DND-41 (cell line): ENCODE results near the gene MRPL54.

Experiments used
- EZH2 ChIP-seq: IDR thresholded peaks from 3 replicates; pipeline ENCODE4 v1.6.1; 2012; ENCODE audit warnings: borderline replicate concordance, low read depth, mild to moderate bottlenecking, moderate library complexity, low read length, inconsistent platforms; ENCODE audit not compliant: severe bottlenecking
- TF ChIP-seq, protein P1 (sequence below): IDR thresholded peaks from 2 replicates; pipeline ENCODE4 v1.5.1; 2012; ENCODE audit warnings: borderline replicate concordance, low read length, moderate library complexity, mild to moderate bottlenecking; ENCODE audit not compliant: poor library complexity, severe bottlenecking; ENCODE audit errors: extremely low read depth

DNA sequence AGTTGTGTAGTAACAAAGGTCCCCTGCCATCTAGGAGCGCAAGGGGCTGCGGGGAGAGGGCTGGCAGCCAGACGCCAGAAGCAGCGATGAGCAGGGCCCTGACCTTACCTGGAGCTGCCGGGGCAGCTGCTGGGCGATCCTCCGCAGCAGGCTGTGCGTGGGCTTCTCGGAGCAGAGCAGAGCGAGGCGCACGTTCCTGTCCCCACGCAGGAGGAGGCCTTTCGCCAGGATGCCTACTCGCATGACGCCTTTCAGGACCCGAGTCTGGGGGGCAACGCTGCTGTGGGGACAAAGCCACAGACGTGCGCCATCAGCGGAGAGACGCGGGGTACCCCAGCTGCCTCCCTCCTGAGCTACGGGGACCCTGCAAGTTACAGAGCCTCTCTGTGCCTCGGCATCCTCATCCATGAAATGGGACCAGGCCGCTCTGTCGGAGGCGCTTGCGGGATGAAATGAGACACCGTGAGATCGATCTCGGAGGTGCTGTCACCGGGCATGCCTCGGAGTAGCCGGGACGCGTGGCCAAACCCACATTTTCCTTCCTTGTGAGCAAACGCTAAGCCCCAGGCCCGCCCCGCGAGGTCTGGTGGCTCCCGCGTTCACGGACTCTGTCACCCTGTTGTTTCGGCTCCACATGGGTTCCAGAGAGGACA is 54.2 kb downstream of the MRPL54 start:
- TF ChIP-seq, protein P1, sequence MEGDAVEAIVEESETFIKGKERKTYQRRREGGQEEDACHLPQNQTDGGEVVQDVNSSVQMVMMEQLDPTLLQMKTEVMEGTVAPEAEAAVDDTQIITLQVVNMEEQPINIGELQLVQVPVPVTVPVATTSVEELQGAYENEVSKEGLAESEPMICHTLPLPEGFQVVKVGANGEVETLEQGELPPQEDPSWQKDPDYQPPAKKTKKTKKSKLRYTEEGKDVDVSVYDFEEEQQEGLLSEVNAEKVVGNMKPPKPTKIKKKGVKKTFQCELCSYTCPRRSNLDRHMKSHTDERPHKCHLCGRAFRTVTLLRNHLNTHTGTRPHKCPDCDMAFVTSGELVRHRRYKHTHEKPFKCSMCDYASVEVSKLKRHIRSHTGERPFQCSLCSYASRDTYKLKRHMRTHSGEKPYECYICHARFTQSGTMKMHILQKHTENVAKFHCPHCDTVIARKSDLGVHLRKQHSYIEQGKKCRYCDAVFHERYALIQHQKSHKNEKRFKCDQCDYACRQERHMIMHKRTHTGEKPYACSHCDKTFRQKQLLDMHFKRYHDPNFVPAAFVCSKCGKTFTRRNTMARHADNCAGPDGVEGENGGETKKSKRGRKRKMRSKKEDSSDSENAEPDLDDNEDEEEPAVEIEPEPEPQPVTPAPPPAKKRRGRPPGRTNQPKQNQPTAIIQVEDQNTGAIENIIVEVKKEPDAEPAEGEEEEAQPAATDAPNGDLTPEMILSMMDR = no peak
- TF ChIP-seq EZH2 = no peak
